Jurkat, Clone E6-1 (cell line): ENCODE results near the gene LRRC8C.
"Not testable (repeated sequence)": the region's sequence is repeated elsewhere in the genome, so short reads cannot be mapped to it uniquely, and the experiment has no call there.

Source experiments
- DNase-seq: peaks from one replicate; pipeline ENCODE4 v3.0.0-alpha.2; 2011; ENCODE audit warnings: low read depth, low spot score
- H3K4me3 ChIP-seq: 2 replicates; pipeline ENCODE4 v1.5.1; 2011; ENCODE audit warnings: mild to moderate bottlenecking, low read length, control low read depth, moderate library complexity

LRRC8C gene

DNA sequence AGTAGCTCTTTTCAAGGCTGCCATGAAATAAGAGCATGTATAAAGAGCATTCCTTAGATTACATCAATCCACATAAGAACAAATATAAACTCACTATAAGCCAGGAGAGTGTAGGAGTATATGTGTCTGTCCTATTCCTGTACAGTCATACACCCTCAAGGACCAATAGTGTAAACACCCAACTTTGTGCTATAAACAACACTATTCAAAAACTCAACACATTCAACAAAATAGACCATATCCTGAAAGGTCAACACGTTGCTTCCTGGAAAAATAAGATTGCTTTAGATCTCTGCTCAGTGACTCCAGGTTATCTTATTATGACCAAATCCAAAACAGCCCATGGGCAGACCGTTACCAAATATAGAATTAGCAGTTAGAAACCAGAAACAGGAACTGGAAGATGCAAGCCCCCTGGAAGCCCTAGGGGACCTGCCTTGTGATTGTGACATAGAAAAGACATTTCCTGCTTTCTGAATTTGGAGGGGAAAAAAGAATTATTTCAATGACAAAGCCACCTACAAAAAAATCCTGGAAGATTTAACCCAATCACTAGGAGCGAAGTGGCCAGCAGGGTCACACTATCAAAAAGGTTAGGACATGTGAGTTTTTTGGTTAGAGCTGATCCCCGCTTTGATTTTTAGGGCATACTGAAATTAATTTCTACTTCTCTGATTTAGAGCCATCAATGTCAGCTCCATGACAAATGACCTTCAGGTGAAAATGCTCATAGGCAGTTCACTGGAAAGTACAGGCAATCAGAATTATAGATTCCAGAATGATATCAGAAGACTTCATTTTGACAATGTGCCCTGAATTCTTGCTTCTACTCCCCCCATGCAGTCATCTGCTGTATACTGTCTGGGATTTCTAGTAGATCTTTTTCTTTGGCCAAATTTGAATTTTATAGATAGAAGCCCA is 59.9 kb downstream of the LRRC8C start:
- no peak overlapping the region for H3K4me3 ChIP-seq
- no peak for DNase-seq

DNA sequence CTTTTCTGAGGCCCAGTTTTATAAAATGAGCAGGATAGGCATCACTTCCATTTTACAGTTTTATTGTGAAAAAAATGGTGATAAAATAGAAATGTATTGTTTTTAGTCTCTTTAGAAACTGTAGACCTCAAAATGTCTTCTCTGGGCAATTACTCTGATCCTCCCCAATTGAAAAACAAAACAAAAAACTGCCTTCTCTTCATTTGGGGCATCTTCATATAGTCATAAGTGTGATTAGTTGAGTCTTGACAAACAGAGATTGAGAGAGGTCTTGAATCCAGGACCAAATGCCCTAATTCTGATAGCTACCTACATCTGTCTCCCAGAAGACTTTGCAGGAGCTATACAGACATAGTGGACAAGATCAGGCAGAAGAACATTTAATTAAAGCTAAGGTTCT is 62.9 kb downstream of the LRRC8C start:
- H3K4me3 ChIP-seq, result no peak overlapping the region
- DNase-seq, result no peak

DNA sequence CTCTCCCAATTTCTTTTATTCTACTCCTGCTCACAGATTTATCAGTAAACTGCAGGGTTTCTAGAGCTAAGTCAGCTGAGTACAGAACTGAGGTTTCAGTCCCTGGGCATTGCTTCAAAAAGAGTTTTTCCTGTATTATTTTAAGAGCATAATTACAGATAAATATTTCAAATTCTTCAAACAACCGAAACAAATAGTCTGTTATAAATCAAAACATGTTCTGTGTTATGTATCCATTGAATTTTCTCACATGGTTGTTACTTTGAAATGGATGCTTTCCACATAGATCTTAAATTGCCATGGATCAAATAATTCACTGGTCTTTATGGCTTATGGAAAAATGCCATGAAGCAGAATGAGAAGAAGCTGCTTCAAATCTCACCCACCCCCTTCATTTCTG is 64.5 kb downstream of the LRRC8C start:
- no peak for DNase-seq
- H3K4me3 ChIP-seq, result no peak overlapping the region

DNA sequence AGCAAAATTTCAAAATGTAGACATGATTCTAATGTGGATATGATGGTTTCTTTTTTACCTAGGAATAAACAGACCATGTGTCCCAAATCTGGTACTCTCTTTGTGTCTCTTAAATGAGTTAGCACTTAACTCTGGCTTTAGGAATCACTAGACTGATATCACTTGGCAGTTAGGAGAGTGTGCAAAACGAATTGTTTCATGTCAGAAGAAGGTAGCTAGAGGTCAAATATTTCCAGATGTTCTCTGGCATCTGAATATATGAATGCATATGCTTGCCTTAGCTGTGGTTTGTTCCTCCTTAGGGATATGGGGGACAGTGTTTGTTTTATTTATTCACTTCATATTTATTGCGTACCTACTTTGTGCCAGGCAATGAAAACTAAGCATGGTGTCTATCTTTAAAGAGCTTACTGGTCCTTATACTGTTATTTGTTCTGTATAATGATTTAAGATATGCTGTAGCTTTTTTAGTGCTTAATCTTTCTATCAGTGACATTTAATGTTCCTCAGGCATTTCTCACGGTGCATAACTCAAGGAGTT is 65.2 kb downstream of the LRRC8C start:
- DNase-seq, result no peak
- H3K4me3 ChIP-seq, result no peak overlapping the region

DNA sequence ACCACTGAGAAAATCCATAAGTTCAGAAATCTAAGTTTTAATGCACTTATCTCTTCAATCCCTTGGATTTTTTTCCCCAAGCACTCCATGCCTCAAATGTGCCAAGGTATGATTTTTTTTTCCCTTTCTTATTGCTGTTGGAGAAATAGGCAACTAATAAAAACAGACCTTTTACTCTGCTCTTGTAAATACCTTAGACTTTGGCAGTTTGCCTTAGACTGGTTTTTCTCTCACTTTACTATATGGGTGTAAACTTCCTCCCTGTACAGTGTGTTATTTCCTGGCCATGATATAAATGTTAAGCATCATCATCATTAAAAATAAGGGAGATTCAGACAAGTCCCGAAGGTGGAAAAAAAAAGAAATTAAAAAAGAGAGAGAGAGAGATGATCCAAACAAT is 65.7 kb downstream of the LRRC8C start:
- no peak overlapping the region for H3K4me3 ChIP-seq
- no peak for DNase-seq

DNA sequence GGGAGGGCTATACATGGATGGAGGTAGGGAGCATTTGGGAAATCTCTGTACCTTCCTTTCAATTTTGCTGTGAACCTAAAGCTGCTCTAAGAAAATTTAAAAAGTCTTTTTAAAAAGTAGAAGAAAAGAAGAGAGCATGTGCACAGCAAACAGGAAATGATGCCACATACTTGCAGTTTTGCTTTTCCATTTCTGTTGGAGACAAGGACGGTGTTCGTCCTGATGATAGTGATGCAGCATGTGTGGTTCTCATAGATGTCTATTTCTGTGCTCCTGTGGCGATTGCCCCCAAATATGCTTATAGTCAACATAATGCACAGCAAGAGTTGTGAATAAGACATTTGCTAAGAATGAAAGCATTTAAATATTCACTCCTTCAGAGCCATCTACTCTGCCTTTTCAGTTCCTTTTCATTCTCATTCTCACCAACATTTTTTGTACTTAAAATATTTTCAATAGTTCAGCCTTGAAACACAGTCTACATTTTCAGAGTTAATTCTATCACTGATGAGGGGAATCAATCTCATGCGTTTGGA is 66.6 kb downstream of the LRRC8C start:
- no peak overlapping the region for H3K4me3 ChIP-seq

DNA sequence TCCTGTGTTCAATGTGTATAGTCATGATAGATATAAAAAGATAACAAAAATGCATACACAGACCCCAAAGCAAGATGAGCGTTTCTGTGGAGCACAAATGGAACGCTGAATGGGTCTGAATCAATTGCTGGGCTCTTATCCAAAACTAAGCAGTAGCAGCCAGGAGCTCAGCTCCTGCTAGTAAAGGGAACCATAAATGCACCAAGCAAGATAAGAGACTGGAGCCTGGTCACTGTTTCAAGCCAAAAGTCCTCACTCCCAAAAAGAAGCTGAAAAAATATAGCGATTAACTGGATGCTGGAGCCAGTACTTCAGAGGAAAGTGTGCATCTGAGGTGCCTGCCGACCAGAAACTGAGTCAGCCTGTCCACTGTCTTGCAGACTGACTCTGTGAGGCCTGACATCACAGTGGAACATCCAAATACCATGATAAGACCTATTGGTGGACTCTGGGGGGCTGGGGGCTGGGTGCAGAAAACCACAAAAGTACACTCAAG is 68.9 kb downstream of the LRRC8C start:
- no peak overlapping the region for H3K4me3 ChIP-seq
- DNase-seq, result no peak

More for the DNA sequence above, 66.6 kb downstream of the LRRC8C start:
- DNase-seq, result no peak

DNA sequence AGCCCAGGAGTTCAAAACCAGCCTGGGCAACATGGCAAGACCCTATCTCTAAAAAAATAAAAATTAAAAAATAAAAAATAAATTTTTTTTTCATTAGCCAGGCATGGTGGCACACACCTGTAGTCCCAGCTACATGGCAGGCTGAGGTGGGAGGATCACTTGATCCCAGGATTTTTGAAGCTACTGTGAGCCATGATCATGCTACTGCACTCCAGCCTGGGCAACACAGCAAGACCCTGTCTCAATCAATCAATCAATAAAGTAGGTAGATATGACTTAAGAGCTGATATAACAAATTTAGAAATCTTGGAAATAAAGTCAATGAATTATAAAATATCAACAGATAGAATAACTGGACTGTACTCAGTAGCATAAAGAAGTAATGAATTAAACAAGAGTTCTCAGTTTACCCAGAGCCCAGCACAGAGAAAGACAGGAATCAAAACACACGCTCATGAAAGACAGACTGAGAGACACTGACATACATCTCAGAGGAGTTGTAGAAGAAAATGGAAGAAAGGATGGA is 69.7 kb downstream of the LRRC8C start:
- no peak for DNase-seq
- no peak overlapping the region for H3K4me3 ChIP-seq

DNA sequence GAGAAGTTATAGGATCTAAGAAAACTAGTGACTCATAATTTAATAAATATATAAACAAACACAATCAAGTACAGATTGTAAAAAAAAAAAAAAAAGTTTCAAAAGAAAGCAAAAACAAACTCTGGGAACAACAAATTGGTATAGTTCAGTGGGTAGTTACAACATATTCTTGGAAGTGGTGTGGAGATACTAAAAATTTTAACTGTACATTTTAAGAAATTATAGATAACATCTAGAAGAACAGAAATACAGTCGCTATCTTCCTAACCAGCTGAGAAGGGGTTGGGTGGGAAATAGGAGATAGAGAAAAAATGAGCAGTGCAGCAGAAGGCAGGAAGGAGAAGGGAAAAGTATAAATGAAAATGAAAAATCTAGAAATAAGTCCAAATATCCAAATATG is 70.5 kb downstream of the LRRC8C start:
- no peak for DNase-seq
- H3K4me3 ChIP-seq, result no peak overlapping the region

DNA sequence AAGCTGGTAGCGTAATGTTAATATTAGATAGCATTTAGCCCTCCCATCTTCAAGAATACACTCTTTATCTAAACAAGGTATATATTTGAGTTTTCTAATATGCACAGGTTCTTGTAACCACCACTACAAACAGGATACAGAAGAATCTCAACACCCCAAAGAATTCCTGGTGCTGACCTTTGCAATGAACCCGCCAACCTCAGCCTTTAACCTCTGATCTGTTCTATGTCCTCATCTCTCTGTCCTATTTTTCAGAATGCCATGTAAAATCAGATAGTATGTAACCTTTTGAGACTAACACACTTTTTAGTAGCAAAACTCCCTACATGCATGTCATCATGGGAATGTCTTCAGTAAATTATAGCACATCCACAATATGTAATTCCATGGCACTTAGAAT is 71.1 kb downstream of the LRRC8C start:
- no peak for DNase-seq

DNA sequence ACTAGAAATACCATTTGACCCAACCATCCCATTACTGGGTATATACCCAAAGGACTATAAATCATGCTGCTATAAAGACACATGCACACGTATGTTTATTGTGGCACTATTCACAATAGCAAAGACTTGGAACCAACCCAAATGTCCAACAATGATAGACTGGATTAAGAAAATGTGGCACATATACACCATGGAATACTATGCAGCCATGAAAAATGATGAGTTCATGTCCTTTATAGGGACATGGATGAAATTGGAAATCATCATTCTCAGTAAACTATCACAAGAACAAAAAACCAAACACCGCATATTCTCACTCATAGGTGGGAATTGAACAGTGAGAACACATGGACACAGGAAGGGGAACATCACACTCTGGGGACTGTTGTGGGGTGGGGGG is 72.0 kb downstream of the LRRC8C start:
- DNase-seq, H3K4me3 ChIP-seq: not testable (repeated sequence)

More for the DNA sequence above, 71.1 kb downstream of the LRRC8C start:
- H3K4me3 ChIP-seq, result no peak overlapping the region

DNA sequence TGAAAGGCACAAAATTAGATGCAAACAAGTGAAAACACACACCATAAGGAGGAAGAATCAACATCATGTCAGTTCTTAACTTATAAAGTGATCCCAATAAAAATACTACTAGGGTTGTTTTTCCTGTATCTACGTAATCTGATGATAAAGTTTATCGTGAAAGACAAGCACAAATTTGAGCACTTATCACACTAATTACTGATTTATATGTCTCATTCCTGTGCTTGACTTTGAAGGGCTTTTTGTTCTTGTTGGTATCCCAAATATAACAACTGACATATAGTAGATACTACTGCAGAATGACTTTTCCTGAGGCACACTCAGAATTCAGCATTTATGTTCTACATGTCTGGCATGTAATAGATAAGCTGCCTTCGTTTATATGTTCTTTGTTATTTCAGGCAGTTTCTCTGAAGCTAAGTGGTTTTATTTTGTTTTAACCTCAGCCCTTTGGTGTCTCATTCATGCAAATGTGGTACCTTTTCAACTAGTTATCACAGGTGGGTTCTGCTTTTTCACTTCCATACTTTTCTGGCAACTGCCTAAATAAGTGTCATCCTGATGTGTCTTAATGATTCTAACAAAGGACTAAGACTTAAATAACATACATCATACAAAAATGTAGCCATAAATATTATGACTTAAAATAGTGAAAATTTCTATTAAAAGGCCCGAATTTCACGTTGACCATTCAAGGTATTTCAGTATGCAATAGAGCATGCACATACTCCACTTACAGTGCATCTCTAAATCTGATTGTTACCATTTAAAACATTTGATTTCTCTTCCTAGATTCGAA is 73.2 kb downstream of the LRRC8C start:
- peak; percentile 37 for DNase-seq
- H3K4me3 ChIP-seq, result no peak overlapping the region

DNA sequence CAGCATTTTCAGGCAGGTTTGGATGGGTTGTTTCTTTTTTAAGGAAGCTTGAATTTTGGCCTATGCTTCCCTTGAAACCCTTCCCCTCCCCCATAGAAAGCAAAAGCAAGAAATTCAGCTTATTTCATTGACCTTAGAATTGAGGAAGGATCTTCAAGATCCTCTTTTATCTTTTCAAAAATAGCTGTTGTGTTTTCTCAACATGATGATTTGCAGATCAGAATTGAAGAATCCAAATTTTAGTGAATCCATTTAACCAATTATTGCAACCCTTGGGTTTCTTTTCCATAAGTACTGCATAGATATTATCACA is 73.7 kb downstream of the LRRC8C start:
- DNase-seq, result no peak
- no peak overlapping the region for H3K4me3 ChIP-seq

DNA sequence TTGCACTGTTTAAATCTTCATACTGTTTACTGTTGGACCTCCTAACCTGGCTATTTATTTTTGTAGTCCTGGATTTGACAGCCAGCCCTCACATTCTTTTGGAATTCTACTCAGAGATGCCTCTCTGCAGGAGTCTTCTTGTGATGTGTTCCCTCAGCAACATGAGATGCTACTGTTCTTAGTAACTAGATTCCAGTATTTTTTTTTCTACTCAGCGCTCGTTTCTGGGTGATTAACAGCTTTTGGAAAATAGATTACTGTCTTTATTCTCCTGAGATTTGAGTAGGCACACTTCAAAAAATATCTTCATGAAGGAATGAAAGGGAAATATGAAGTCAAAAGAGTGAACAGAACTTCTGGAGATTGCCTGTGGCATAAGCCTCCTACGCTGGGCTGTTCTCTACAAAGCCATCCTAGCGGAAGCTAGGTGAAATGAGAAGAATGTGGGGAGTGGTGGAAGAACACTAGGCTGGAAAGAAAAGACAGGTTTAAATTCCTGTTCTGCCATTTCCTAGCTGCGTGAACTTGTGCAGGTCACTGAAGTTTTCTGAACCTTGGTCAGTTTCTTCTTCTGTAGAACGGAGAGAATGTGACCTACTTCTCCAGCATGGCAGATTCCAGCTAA is 75.9 kb downstream of the LRRC8C start:
- no peak for DNase-seq
- no peak overlapping the region for H3K4me3 ChIP-seq

DNA sequence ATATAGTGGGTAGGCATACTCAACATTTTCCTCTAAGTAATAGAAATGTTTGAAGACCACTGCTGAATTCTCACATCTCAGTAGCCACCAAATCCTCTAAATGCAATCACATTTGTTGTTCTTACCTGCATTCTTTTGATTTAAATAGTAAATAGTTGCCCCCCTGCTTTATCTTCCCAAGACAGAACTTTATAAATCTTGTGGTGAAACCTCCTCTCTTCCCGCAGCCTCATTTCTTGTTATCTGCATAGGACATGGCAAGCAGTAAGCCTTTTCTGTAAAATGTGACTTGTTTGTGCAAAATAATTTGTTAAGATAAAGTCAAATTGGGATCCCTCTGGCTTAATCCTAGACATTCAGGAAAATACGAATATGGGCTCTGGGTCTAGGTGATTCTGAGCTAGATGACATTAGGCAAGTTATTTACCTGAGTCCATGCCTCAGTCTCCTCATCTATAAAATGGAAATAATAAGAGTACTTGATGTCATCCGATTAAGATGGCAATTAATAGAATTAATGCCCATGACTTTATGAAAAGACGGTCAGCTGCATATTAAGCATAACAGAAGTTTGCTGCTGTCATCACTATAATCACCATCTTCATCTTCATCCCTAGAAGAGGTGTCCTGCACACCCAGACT is 77.7 kb downstream of the LRRC8C start:
- H3K4me3 ChIP-seq, result no peak overlapping the region
- no peak for DNase-seq

DNA sequence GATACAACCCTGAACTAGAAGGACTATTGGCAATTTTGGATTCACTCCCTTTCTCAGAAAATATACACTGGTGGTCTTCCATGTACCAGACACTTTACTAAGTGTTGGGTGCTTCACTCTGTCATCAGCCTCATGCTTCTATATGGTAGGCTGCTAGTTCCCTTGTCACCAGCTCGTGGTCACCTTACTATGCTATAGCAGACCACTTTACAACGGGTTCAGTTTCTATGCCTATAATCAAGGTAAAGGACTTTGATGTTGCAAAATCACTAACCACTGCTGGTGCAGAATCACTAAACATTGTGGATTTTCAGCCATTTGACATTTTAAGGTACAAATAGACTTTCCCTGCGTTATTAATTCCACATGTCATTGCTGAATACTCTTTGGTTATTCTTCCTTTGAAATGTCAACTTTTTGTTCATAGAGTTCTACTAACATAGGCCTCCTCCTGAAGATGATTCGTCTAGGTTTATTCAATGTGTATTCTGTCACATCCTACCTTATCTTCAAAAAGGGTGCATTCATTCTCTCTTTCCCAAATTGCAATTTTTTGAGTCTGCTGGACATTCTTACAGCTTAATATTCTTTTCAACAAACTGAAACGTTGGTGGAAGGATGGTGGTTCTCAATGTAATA is 78.3 kb downstream of the LRRC8C start:
- DNase-seq, result no peak

DNA sequence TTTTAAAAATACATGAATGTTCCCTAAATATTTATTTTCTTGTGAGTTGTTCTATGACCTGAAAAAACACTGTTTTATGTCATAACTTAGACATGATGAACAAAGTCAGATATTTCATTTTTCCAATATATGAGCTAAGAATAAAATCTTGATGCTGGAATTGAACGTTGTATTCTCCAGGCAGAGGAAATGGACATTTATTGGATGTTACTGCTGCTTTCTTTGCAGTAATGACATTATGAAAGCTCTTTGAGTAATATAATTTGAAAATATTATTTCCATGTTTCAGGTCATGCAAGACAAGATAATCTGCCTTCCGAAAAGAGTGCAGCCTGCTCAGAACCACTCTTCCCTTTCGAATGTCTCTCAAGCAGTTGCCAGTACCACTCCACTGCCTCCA is 79.5 kb downstream of the LRRC8C start:
- no peak overlapping the region for H3K4me3 ChIP-seq
- DNase-seq, result no peak

More for the DNA sequence above, 78.3 kb downstream of the LRRC8C start:
- H3K4me3 ChIP-seq, result no peak overlapping the region

DNA sequence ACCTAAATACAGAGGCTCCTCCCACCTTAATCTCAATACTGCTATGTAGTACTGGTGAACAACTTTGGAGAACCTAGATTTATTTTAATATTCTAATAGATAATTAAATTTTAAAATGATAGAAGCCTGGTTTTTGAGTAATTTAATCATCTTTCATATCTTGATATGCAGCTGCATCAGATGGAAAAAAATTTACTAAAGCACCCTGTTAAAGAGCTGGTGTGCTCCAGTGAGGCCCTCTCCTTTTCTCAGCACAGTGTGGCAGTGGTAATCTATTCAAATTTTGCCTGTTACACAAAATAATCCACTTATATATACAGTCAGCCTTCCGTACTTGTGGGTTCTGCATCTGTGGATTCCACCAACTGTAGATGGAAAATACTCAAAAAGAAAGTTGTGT is 82.8 kb downstream of the LRRC8C start:
- no peak overlapping the region for H3K4me3 ChIP-seq
- no peak for DNase-seq
